Posterior cingulate gyrus (tissue), 11 donors: ENCODE measurements around the gene CPM.

Source experiments
- DNase-seq, 10 donors: peaks; one replicate each; pipeline versions ENCODE4 v3.0.0 to v3.0.0-alpha.2; 2020 to 2021; ENCODE audit warnings: mixed read lengths in 3 of 10
- intact Hi-C: fragments of 100-400 bp; cut with DNase I; formaldehyde crosslinking; loops from one replicate; pipeline ENCODE4 v1.15.1; 2023

CPM gene

GRCh38 chr12:68932961-68933893 lies at the start of gene CPM:
TSS of gene CPM (minus strand) at chr12:68933171. CDS start at chr12:68932837, 334 bp downstream.
- intact Hi-C loops, result loop anchor here (5.0 kb wide), 1 partner anchor 44 kb away; no protein-coding TSS in a partner anchor

GRCh38 chr12:68981516-68981915 lies 48.5 kb upstream of the CPM start:
- no peak for DNase-seq
- intact Hi-C loops, result loop anchor here (5.0 kb wide), 1 partner anchor 81 kb away; no protein-coding TSS in a partner anchor

More at GRCh38 chr12:68932961-68933893, at the start of gene CPM:
- DNase-seq, result peak; percentile 43 to 97 (median 66)

GRCh38 chr12:68980476-68981212 lies 47.7 kb upstream of the CPM start:
- intact Hi-C loops, result loop anchor here (5.0 kb wide), 1 partner anchor 82 kb away; no protein-coding TSS in a partner anchor
- DNase-seq, result no peak

- intact Hi-C loops, result loop anchor here (5.0 kb wide), 1 partner anchor 46 kb away; the partner anchor contains the start of gene CPM
Observed at GRCh38 chr12:68978678-68979077, 45.7 kb upstream of the CPM start.

GRCh38 chr12:68977909-68978610 lies 45.1 kb upstream of the CPM start:
- intact Hi-C loops, result loop anchor here (5.0 kb wide), 1 partner anchor 46 kb away; the partner anchor contains the start of gene CPM
- no peak for DNase-seq

More at GRCh38 chr12:68978678-68979077, 45.7 kb upstream of the CPM start:
- no peak for DNase-seq

- no peak for DNase-seq
- intact Hi-C loops, result loop anchor here (5.0 kb wide), 1 partner anchor 45 kb away; the partner anchor contains the start of gene CPM
Observed at GRCh38 chr12:68977335-68977734, 44.4 kb upstream of the CPM start.

GRCh38 chr12:68976395-68976841 lies 43.4 kb upstream of the CPM start:
- DNase-seq, result no peak
- intact Hi-C loops, result loop anchor here (5.0 kb wide), 1 partner anchor 44 kb away; the partner anchor contains the start of gene CPM

- DNase-seq, result no peak
- intact Hi-C loops, result loop anchor here (5.0 kb wide), 1 partner anchor 44 kb away; the partner anchor contains the start of gene CPM
Observed at GRCh38 chr12:68975811-68976210, 42.8 kb upstream of the CPM start.

- DNase-seq, result no peak
- intact Hi-C loops, result no loop called here
Observed at GRCh38 chr12:68972595-68972994, 39.6 kb upstream of the CPM start.

- intact Hi-C loops, result no loop called here
- DNase-seq, result no peak
Observed at GRCh38 chr12:68971404-68971803, 38.4 kb upstream of the CPM start.

- intact Hi-C loops, result no loop called here
- no peak for DNase-seq
Observed at GRCh38 chr12:68970951-68971350, 38.0 kb upstream of the CPM start.

GRCh38 chr12:68970306-68970705 lies 37.3 kb upstream of the CPM start:
- intact Hi-C loops, result no loop called here
- no peak for DNase-seq

- no peak for DNase-seq
- intact Hi-C loops, result no loop called here
Observed at GRCh38 chr12:68967046-68967445, 34.1 kb upstream of the CPM start.

- intact Hi-C loops, result no loop called here
- no peak for DNase-seq
Observed at GRCh38 chr12:68963856-68964745, 31.1 kb upstream of the CPM start.

- intact Hi-C loops, result no loop called here
- DNase-seq, result no peak
Observed at GRCh38 chr12:68962877-68963855, 30.2 kb upstream of the CPM start.

GRCh38 chr12:68959891-68960464 lies 27.0 kb upstream of the CPM start:
- intact Hi-C loops, result no loop called here
- DNase-seq, result no peak

- no peak for DNase-seq
- intact Hi-C loops, result no loop called here
Observed at GRCh38 chr12:68959143-68959858, 26.3 kb upstream of the CPM start.
